Suprapubic skin (tissue), 3 donors: Measurements from ENCODE around the gene PPP1R2B.

Experiments
- POLR2A ChIP-seq, 2 donors: fragments of 450-650 bp; IDR thresholded peaks; one replicate each; pipeline ENCODE4 v1.6.1; 2017; ENCODE audit warnings: antibody characterized with exemption in 2 of 2, mild to moderate bottlenecking in 2 of 2, moderate library complexity in 2 of 2
- TF ChIP-seq, protein P1 (sequence below), 2 donors: fragments of 200-600 bp in 1 of 2; fragments of 450-650 bp in 1 of 2; sonication (generic) in 1 of 2; IDR thresholded peaks; one replicate each; pipeline ENCODE4 v1.5.1; 2016 to 2019; ENCODE audit warnings: antibody characterized with exemption in 2 of 2, mild to moderate bottlenecking in 1 of 2, moderate library complexity in 1 of 2

GRCh38 chr5:156838961-156839360, 11.1 kb upstream of the PPP1R2B start:
- no peak for TF ChIP-seq POLR2A (IDR thresholded peaks at IDR 0.05)
- TF ChIP-seq, protein P1, sequence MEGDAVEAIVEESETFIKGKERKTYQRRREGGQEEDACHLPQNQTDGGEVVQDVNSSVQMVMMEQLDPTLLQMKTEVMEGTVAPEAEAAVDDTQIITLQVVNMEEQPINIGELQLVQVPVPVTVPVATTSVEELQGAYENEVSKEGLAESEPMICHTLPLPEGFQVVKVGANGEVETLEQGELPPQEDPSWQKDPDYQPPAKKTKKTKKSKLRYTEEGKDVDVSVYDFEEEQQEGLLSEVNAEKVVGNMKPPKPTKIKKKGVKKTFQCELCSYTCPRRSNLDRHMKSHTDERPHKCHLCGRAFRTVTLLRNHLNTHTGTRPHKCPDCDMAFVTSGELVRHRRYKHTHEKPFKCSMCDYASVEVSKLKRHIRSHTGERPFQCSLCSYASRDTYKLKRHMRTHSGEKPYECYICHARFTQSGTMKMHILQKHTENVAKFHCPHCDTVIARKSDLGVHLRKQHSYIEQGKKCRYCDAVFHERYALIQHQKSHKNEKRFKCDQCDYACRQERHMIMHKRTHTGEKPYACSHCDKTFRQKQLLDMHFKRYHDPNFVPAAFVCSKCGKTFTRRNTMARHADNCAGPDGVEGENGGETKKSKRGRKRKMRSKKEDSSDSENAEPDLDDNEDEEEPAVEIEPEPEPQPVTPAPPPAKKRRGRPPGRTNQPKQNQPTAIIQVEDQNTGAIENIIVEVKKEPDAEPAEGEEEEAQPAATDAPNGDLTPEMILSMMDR (IDR thresholded peaks at IDR 0.05): no peak
